OCI-LY7 (cell line): ENCODE measurements around the gene CARD14.

Source experiments
- EZH2phosphoT487 ChIP-seq: fragments of 200-600 bp; sonication (generic); IDR thresholded peaks from 2 replicates; pipeline ENCODE4 v1.6.1; 2018; ENCODE audit warnings: low read depth, borderline replicate concordance, mild to moderate bottlenecking, mixed run types, antibody characterized with exemption, low read length, moderate library complexity, mixed read lengths
- TF ChIP-seq, protein P1 (sequence below): fragments of 200-600 bp; sonication (generic); conservative IDR thresholded peaks from 2 replicates; pipeline ENCODE4 v1.5.1; 2014; ENCODE audit warnings: mild to moderate bottlenecking, antibody characterized with exemption, low read length, moderate library complexity, mixed read lengths

DNA sequence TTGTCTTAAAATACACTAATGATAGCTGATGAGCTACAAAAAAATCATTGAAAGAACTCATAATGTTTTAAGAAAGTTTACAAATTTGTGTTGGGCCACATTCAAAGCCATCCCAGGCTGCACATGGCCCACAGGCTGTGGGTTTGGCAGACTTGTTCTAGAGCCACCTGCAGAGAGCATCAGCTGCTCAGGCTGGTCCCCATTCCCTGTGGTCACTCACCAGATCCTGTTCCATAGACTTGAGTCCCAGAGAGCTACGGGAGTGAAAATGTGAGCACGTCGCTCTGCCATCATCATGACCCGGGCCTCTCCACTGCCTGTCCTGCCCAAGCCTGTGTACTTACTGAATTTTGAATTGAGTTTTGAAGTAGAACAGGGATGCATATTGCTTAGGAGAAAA lies 57.3 kb downstream of the CARD14 start:
- TF ChIP-seq, protein P1, sequence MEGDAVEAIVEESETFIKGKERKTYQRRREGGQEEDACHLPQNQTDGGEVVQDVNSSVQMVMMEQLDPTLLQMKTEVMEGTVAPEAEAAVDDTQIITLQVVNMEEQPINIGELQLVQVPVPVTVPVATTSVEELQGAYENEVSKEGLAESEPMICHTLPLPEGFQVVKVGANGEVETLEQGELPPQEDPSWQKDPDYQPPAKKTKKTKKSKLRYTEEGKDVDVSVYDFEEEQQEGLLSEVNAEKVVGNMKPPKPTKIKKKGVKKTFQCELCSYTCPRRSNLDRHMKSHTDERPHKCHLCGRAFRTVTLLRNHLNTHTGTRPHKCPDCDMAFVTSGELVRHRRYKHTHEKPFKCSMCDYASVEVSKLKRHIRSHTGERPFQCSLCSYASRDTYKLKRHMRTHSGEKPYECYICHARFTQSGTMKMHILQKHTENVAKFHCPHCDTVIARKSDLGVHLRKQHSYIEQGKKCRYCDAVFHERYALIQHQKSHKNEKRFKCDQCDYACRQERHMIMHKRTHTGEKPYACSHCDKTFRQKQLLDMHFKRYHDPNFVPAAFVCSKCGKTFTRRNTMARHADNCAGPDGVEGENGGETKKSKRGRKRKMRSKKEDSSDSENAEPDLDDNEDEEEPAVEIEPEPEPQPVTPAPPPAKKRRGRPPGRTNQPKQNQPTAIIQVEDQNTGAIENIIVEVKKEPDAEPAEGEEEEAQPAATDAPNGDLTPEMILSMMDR: no peak
- TF ChIP-seq EZH2phosphoT487: no peak
